Measurements from ENCODE around the gene AK9.

The AK9 gene

GRCh38 chr6:109606359-109606758 lies 84.6 kb downstream of the AK9 start:
- TF ChIP-seq TSHZ2 (CRISPR knock-in tag; IDR thresholded peaks at IDR 0.05), result no peak
- TF ChIP-seq TOX (CRISPR knock-in tag; IDR thresholded peaks at IDR 0.05; ENCODE audit: borderline replicate concordance), result no peak
- no peak for TF ChIP-seq ZNF70 (CRISPR knock-in tag; IDR thresholded peaks at IDR 0.05)
- TF ChIP-seq CREB5 (CRISPR knock-in tag; IDR thresholded peaks at IDR 0.05; ENCODE audit: low read depth), result no peak
- TF ChIP-seq RARB (CRISPR knock-in tag; IDR thresholded peaks at IDR 0.05), result no peak
- no peak for TF ChIP-seq CSRNP3 (CRISPR knock-in tag; IDR thresholded peaks at IDR 0.05)
- TF ChIP-seq SNAI2 (CRISPR knock-in tag; IDR thresholded peaks at IDR 0.05), result no peak
- TF ChIP-seq ZFP3 (CRISPR knock-in tag; IDR thresholded peaks at IDR 0.05), result no peak
- TF ChIP-seq CSDC2 (CRISPR knock-in tag; IDR thresholded peaks at IDR 0.05), result no peak
- TF ChIP-seq PATZ1 (CRISPR knock-in tag; IDR thresholded peaks at IDR 0.05; ENCODE audit: borderline replicate concordance), result no peak
- TF ChIP-seq ZNF565 (CRISPR knock-in tag; conservative IDR thresholded peaks at IDR 0.05; ENCODE audit: low read depth), result no peak
- no peak for TF ChIP-seq ESRRG (CRISPR knock-in tag; IDR thresholded peaks at IDR 0.05)
- no peak for TF ChIP-seq ZC3H10 (CRISPR knock-in tag; IDR thresholded peaks at IDR 0.05)
- no peak for TF ChIP-seq GLIS3 (CRISPR knock-in tag; IDR thresholded peaks at IDR 0.05)
- TF ChIP-seq TCF4 (CRISPR knock-in tag; IDR thresholded peaks at IDR 0.05; ENCODE audit: borderline replicate concordance), result no peak
- no peak for TF ChIP-seq POU6F1 (CRISPR knock-in tag; IDR thresholded peaks at IDR 0.05; ENCODE audit: borderline replicate concordance, low read depth)
- no peak for ATAC-seq

- TF ChIP-seq PPARA (CRISPR knock-in tag; IDR thresholded peaks at IDR 0.05; ENCODE audit: borderline replicate concordance) (no peak), ZNF70 (CRISPR knock-in tag; IDR thresholded peaks at IDR 0.05) (no peak), ESRRG (CRISPR knock-in tag; IDR thresholded peaks at IDR 0.05) (no peak), GLIS3 (CRISPR knock-in tag; IDR thresholded peaks at IDR 0.05) (no peak), SNAI2 (CRISPR knock-in tag; IDR thresholded peaks at IDR 0.05) (no peak), TOX (CRISPR knock-in tag; IDR thresholded peaks at IDR 0.05; ENCODE audit: borderline replicate concordance) (no peak), OSR1 (CRISPR knock-in tag; IDR thresholded peaks at IDR 0.05) (no peak), CSDC2 (CRISPR knock-in tag; IDR thresholded peaks at IDR 0.05) (no peak), ZNF8 (CRISPR knock-in tag; IDR thresholded peaks at IDR 0.05) (no peak), CREB5 (CRISPR knock-in tag; IDR thresholded peaks at IDR 0.05; ENCODE audit: low read depth) (no peak)
- ATAC-seq, result peak; percentile 62
Observed at GRCh38 chr6:109595998-109596397, 95.0 kb downstream of the AK9 start.

GRCh38 chr6:109580519-109580918 lies 110.5 kb downstream of the AK9 start:
- no peak for ATAC-seq
- TF ChIP-seq PPARA (CRISPR knock-in tag; IDR thresholded peaks at IDR 0.05; ENCODE audit: borderline replicate concordance), result no peak
- no peak for TF ChIP-seq ZC3H10 (CRISPR knock-in tag; IDR thresholded peaks at IDR 0.05)
- TF ChIP-seq CSRNP3 (CRISPR knock-in tag; IDR thresholded peaks at IDR 0.05), result no peak
- TF ChIP-seq ZFP30 (CRISPR knock-in tag; IDR thresholded peaks at IDR 0.05), result no peak
- no peak for TF ChIP-seq ESRRG (CRISPR knock-in tag; IDR thresholded peaks at IDR 0.05)
- TF ChIP-seq TSHZ2 (CRISPR knock-in tag; IDR thresholded peaks at IDR 0.05), result no peak
- no peak for TF ChIP-seq RARB (CRISPR knock-in tag; IDR thresholded peaks at IDR 0.05)

All from SK-N-SH treated with all-trans-retinoic acid at 6 μM for 48 hours (cell line).